OCI-LY3 (cell line): ENCODE data around the gene TOP1.

Experiments used
- EZH2phosphoT487 ChIP-seq: fragments of 200-600 bp; shearing (Covaris generic); IDR thresholded peaks from 2 replicates; pipeline ENCODE4 v1.6.1; 2018; ENCODE audit warnings: antibody characterized with exemption, mixed run types, low read depth
- TF ChIP-seq, protein P1 (sequence below): fragments of 200-600, 300-600 bp; sonication (generic); IDR thresholded peaks from 2 replicates; pipeline ENCODE4 v1.5.1; 2014; ENCODE audit warnings: antibody characterized with exemption, low read length, low read depth

DNA sequence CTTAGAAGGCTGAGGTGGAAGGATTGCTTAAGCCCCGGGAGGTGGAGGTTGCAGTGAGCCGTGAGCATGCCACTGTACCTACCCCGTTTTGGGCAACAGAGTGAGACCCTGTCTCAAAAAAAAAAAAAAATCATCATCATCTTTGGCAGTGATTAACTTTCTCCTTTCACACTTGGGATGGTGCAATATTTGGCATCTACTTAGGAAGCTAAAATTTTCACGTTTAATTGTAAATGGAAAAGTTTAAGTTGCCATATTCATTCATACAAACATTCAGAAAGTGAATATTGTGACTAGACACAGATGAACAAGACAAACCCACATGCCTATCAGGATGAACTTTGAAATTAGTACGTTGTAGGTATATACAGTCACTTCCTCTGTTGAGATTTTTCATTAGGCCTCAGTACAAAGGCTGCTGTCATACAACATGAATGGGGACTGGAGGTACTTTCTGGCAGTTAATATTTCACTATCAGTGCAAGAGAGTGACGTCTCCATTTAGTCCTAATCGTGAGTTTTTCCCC lies 10.3 kb downstream of the TOP1 start:
- TF ChIP-seq, protein P1, sequence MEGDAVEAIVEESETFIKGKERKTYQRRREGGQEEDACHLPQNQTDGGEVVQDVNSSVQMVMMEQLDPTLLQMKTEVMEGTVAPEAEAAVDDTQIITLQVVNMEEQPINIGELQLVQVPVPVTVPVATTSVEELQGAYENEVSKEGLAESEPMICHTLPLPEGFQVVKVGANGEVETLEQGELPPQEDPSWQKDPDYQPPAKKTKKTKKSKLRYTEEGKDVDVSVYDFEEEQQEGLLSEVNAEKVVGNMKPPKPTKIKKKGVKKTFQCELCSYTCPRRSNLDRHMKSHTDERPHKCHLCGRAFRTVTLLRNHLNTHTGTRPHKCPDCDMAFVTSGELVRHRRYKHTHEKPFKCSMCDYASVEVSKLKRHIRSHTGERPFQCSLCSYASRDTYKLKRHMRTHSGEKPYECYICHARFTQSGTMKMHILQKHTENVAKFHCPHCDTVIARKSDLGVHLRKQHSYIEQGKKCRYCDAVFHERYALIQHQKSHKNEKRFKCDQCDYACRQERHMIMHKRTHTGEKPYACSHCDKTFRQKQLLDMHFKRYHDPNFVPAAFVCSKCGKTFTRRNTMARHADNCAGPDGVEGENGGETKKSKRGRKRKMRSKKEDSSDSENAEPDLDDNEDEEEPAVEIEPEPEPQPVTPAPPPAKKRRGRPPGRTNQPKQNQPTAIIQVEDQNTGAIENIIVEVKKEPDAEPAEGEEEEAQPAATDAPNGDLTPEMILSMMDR, result no peak
- TF ChIP-seq EZH2phosphoT487, result no peak
